Natural killer cell (primary cell): Measurements from ENCODE around the gene FGFRL1. TPM values are rescaled to one million over a fixed set of nuclear protein-coding genes. Genes with fewer than 3 reads are reported as not detected.

Experiments used
- ATAC-seq, 3 donors: fragments of 150-1000 bp in 2 of 3; fragments of 200-7000 bp in 1 of 3; cut with Tn5 transposase; 1 replicate in 1 of 3; 2 replicates in 2 of 3; pipeline ENCODE4 v1.10.0; 2021; ENCODE audit warnings: mild to moderate bottlenecking in 2 of 3, moderate library complexity in 2 of 3
- DNase-seq, 2 donors: peaks; one replicate each; pipeline versions ENCODE4 v3.0.0 to v3.0.0-alpha.2; 2013 to 2021; ENCODE audit warnings: mixed read lengths in 1 of 2
- H3K27ac ChIP-seq: one replicate; pipeline ENCODE4 v1.5.1; 2013; ENCODE audit warnings: mild to moderate bottlenecking, low read length
- H3K27me3 ChIP-seq: one replicate; pipeline ENCODE4 v1.6.1; 2013; ENCODE audit warnings: low read length; ENCODE audit not compliant: control insufficient read depth, insufficient read depth
- H3K36me3 ChIP-seq: one replicate; pipeline ENCODE4 v1.6.1; 2013; ENCODE audit warnings: low read length; ENCODE audit not compliant: control insufficient read depth, insufficient read depth
- H3K4me1 ChIP-seq: one replicate; pipeline ENCODE4 v1.6.1; 2013; ENCODE audit warnings: low read length; ENCODE audit not compliant: control insufficient read depth, insufficient read depth
- H3K4me3 ChIP-seq: one replicate; pipeline ENCODE4 v1.5.1; 2013; ENCODE audit warnings: low read length
- H3K9me3 ChIP-seq: one replicate; pipeline ENCODE4 v1.6.1; 2013; ENCODE audit warnings: low read length; ENCODE audit not compliant: control insufficient read depth, insufficient read depth
- H3K27ac Mint-ChIP-seq, 2 donors: one replicate each; pipeline ENCODE4 v1.8.0; 2022; ENCODE audit warnings: mild to moderate bottlenecking in 2 of 2, mixed read lengths in 2 of 2, moderate library complexity in 1 of 2
- H3K27me3 Mint-ChIP-seq, 2 donors: one replicate each; pipeline ENCODE4 v1.8.0; 2022; ENCODE audit warnings: low read depth in 2 of 2, mixed read lengths in 2 of 2
- H3K36me3 Mint-ChIP-seq: one replicate; pipeline ENCODE4 v1.8.0; 2022; ENCODE audit warnings: mixed read lengths
- H3K4me1 Mint-ChIP-seq, 2 donors: one replicate each; pipeline ENCODE4 v1.8.0; 2022; ENCODE audit warnings: mixed read lengths in 2 of 2
- H3K4me3 Mint-ChIP-seq: one replicate; pipeline ENCODE4 v1.8.0; 2022; ENCODE audit warnings: mild to moderate bottlenecking, moderate library complexity, mixed read lengths
- H3K9me3 Mint-ChIP-seq, 2 donors: one replicate each; pipeline ENCODE4 v1.8.0; 2022; ENCODE audit warnings: mixed read lengths in 2 of 2
- WGBS: methylation state at CpG from one replicate; pipeline ENCODE4 v1.1.7; 2013; ENCODE audit warnings: missing lambda C conversion rate; ENCODE audit not compliant: insufficient coverage; 5-methylcytosine and 5-hydroxymethylcytosine counted together
- intact Hi-C: fragments of 100-400 bp; cut with micrococcal nuclease; formaldehyde crosslinking; loops from one replicate; pipeline ENCODE4 v1.14.2; 2022
- total RNA-seq, 4 donors: library from RNA; stranded (reverse); fragments of 120-200 nt in 1 of 4; gene quantifications; one replicate each; pipeline versions ENCODE4 v1.2.3 to v1.2.4, GENCODE V29; 2013 to 2022
- TF ChIP-seq, protein P1 (sequence below): fragments of 200-600 bp; IDR thresholded peaks from one replicate; pipeline ENCODE4 v1.8.0; 2022; ENCODE audit warnings: antibody characterized with exemption

The FGFRL1 gene
- total RNA-seq, 3 donors from 2014 or later (not counting 1 experiment from before 2014, with no cell fraction given): 28.0 to 39.8 (median 32.5) TPM

DNA sequence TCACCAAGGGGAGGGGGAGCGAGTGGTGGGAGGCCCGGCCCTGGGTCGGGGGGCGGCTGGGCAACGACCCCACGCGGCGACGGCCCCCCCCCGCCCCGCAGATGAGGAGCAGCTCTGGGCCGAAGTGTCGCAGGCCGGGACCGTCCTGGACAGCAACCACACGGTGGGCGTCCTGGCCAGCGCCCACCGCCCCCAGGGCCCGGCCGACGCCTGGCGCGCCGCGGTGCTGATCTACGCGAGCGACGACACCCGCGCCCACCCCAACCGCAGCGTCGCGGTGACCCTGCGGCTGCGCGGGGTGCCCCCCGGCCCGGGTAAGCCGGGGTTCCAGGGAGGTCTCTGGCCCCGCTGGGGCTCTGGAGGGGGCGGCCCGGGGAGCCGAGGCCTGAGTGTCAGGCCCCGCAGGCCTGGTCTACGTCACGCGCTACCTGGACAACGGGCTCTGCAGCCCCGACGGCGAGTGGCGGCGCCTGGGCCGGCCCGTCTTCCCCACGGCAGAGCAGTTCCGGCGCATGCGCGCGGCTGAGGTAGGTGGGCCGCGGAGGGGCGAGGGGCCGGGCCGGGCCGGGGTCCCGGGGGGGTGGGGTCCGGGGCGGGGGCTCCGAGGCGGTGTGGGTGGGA is 8.7 kb upstream of the FGFRL1 start:
- H3K4me3 Mint-ChIP-seq: no peak overlapping the region
- H3K36me3 Mint-ChIP-seq: no peaks in the 10 kb centered on the region
- intact Hi-C loops: loop anchor here (10.0 kb wide), 1 partner anchor 352 kb away; no protein-coding TSS in a partner anchor
- Histone ChIP-seq H3K9me3 (no peaks in the 10 kb centered on the region), H3K4me1 (peaks cover 4% of the 10 kb centered on the region), H3K36me3 (no peaks in the 10 kb centered on the region), H3K27ac (no peak overlapping the region), H3K4me3 (no peak overlapping the region), H3K27me3 (peaks cover 31% of the 10 kb centered on the region)
- H3K27me3 Mint-ChIP-seq: peaks cover 18 to 27% of the 10 kb centered on the region in 2 donors
- DNase-seq (no peak), ATAC-seq (peak in 1 of 3 donors; percentile 9)
- no peaks in the 10 kb centered on the region for H3K9me3 Mint-ChIP-seq
- TF ChIP-seq, protein P1, sequence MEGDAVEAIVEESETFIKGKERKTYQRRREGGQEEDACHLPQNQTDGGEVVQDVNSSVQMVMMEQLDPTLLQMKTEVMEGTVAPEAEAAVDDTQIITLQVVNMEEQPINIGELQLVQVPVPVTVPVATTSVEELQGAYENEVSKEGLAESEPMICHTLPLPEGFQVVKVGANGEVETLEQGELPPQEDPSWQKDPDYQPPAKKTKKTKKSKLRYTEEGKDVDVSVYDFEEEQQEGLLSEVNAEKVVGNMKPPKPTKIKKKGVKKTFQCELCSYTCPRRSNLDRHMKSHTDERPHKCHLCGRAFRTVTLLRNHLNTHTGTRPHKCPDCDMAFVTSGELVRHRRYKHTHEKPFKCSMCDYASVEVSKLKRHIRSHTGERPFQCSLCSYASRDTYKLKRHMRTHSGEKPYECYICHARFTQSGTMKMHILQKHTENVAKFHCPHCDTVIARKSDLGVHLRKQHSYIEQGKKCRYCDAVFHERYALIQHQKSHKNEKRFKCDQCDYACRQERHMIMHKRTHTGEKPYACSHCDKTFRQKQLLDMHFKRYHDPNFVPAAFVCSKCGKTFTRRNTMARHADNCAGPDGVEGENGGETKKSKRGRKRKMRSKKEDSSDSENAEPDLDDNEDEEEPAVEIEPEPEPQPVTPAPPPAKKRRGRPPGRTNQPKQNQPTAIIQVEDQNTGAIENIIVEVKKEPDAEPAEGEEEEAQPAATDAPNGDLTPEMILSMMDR: no peak
- peaks cover 0 to 4% of the 10 kb centered on the region in 2 donors for H3K4me1 Mint-ChIP-seq
- H3K27ac Mint-ChIP-seq: no peak overlapping the region
- 6% methylated on average over 66 of the region's 75 CpGs for WGBS

DNA sequence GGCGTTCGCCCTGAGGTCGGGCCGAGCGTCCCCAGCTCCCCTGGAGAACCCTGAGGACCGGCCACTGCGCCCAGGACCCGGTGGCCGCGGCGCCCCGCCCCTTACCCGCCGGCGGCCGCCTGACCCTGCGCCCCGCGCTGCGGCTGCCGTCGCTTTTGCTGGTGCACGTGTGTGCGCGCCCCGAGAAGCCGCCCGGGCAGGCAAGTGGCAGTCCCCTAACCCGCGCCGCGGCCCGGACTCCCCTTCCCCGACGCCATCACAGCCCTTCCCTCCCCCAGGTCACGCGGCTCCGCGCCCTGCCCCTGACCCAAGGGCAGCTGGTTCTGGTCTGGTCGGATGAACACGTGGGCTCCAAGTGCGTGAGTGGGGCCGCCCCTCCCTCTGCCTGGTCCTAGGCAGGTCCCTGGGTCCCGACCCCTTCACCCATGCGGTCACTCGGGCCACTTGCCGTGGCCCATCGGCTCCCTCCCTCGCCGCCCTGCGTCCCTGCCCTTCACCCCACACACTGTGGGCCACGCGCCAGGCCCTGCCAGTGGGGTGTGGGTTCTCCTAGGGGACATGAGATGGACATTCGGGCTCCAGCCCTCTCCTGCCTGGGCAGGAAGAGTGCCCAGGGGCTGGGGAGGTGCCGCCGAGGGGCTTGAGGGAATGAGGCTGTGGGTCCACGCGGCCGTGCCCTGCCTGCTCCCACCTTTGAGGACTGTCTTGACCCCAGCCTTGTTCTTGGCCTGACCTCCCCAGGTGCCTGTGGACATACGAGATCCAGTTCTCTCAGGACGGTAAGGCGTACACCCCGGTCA is 8.0 kb upstream of the FGFRL1 start:
- Histone ChIP-seq H3K27ac (no peak overlapping the region), H3K4me3 (no peak overlapping the region), H3K9me3 (no peaks in the 10 kb centered on the region), H3K27me3 (peaks cover 24% of the 10 kb centered on the region), H3K36me3 (no peaks in the 10 kb centered on the region), H3K4me1 (peaks cover under 1% of the 10 kb centered on the region)
- Mint-ChIP-seq H3K4me3 (no peak overlapping the region), H3K27me3 (peaks cover 20 to 27% of the 10 kb centered on the region in 2 donors), H3K9me3 (no peaks in the 10 kb centered on the region), H3K4me1 (no peaks in the 10 kb centered on the region), H3K27ac (no peak overlapping the region), H3K36me3 (no peaks in the 10 kb centered on the region)
- WGBS: 34% methylated on average over 62 of the region's 63 CpGs
- DNase-seq (no peak), ATAC-seq (no peak)
- TF ChIP-seq, protein P1: no peak
- intact Hi-C loops: loop anchor here (10.0 kb wide), 1 partner anchor 351 kb away; no protein-coding TSS in a partner anchor

DNA sequence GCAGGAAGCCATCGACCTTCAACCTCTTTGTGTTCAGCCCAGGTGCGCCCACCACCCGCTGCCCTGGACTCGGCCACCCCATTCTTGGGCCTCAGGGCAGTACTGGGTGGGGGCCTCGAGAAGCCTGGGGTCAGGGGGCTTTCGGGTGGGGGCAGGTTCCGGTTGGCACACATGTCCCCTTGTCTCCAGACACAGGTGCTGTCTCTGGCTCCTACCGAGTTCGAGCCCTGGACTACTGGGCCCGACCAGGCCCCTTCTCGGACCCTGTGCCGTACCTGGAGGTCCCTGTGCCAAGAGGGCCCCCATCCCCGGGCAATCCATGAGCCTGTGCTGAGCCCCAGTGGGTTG is 7.4 kb upstream of the FGFRL1 start:
- ATAC-seq (no peak), DNase-seq (no peak)
- Histone ChIP-seq H3K4me3 (no peak overlapping the region), H3K36me3 (no peaks in the 10 kb centered on the region), H3K27me3 (peaks cover 24% of the 10 kb centered on the region), H3K9me3 (no peaks in the 10 kb centered on the region), H3K4me1 (peaks cover 6% of the 10 kb centered on the region), H3K27ac (no peak overlapping the region)
- WGBS: 95% methylated on average over 13 of the region's 13 CpGs
- TF ChIP-seq, protein P1: no peak
- Mint-ChIP-seq H3K27me3 (peaks cover 25 to 31% of the 10 kb centered on the region in 2 donors), H3K27ac (no peak overlapping the region), H3K4me1 (peaks cover 5% of the 10 kb centered on the region in 2 donors), H3K4me3 (peak overlapping the region; percentile 13), H3K9me3 (no peaks in the 10 kb centered on the region), H3K36me3 (no peaks in the 10 kb centered on the region)
- intact Hi-C loops: loop anchor here (10.0 kb wide), 1 partner anchor 351 kb away; no protein-coding TSS in a partner anchor
